Activated B cell treated with CpG ODN at 0.5 μM for 24 hours (primary cell): ENCODE data around the gene BNIP5. TPM values are rescaled to one million over a fixed set of nuclear protein-coding genes. Genes with fewer than 3 reads are reported as not detected.
A peak's percentile ranks its signal among the peaks of the same experiment; 100 is the strongest.

Experiments used
- ATAC-seq: fragments of 200-7000 bp; cut with Tn5 transposase; one replicate; pipeline ENCODE4 v1.10.0; 2021; ENCODE audit warnings: low read depth, mild to moderate bottlenecking, moderate library complexity
- CTCF ChIA-PET: fragments of 350-600 bp; sonication (Branson Sonifier 250); formaldehyde crosslinking; loops from one replicate; lab custom pipeline; 2021; ENCODE audit warnings: antibody characterized with exemption; lab: Charles Lee
- POLR2A ChIA-PET: fragments of 350-600 bp; sonication (Branson Sonifier 250); formaldehyde crosslinking; loops from one replicate; lab custom pipeline; 2021; ENCODE audit warnings: antibody characterized with exemption; lab: Charles Lee
- DNase-seq: peaks from one replicate; pipeline ENCODE4 v3.0.0; 2022
- H3K27ac Mint-ChIP-seq: one replicate; pipeline ENCODE4 v1.8.0; 2020; ENCODE audit warnings: mixed read lengths
- H3K27me3 Mint-ChIP-seq: one replicate; pipeline ENCODE4 v1.8.0; 2021; ENCODE audit warnings: mixed read lengths
- H3K36me3 Mint-ChIP-seq: one replicate; pipeline ENCODE4 v1.8.0; 2021; ENCODE audit warnings: low read depth, mixed read lengths
- H3K4me1 Mint-ChIP-seq: one replicate; pipeline ENCODE4 v1.8.0; 2021; ENCODE audit warnings: mixed read lengths
- H3K4me3 Mint-ChIP-seq: one replicate; pipeline ENCODE4 v1.8.0; 2020; ENCODE audit warnings: mild to moderate bottlenecking, mixed read lengths
- H3K9me3 Mint-ChIP-seq: one replicate; pipeline ENCODE4 v1.8.0; 2020; ENCODE audit warnings: mixed read lengths
- intact Hi-C: fragments of 100-400 bp; cut with micrococcal nuclease; formaldehyde crosslinking; loops from one replicate; pipeline ENCODE4 v1.15.1; 2024
- total RNA-seq: library from RNA; stranded (reverse); gene quantifications from 2 replicates; pipeline ENCODE4 v1.2.3, GENCODE V29; 2022
- TF ChIP-seq, protein P1 (sequence below): fragments of 200-600 bp; IDR thresholded peaks from one replicate; pipeline ENCODE4 v1.8.0; 2022; ENCODE audit warnings: antibody characterized with exemption, mild to moderate bottlenecking

Gene BNIP5
- total RNA-seq, 1 donor from 2014 or later, result 0.11 TPM

- Mint-ChIP-seq H3K27me3 (peaks cover 2% of the 10 kb centered on the region), H3K36me3 (no peaks in the 10 kb centered on the region), H3K4me1 (peaks cover 16% of the 10 kb centered on the region), H3K27ac (no peak overlapping the region), H3K9me3 (no peaks in the 10 kb centered on the region), H3K4me3 (no peak overlapping the region)
- POLR2A ChIA-PET, result no interaction called here
- CTCF ChIA-PET, result no interaction called here
- TF ChIP-seq, protein P1, sequence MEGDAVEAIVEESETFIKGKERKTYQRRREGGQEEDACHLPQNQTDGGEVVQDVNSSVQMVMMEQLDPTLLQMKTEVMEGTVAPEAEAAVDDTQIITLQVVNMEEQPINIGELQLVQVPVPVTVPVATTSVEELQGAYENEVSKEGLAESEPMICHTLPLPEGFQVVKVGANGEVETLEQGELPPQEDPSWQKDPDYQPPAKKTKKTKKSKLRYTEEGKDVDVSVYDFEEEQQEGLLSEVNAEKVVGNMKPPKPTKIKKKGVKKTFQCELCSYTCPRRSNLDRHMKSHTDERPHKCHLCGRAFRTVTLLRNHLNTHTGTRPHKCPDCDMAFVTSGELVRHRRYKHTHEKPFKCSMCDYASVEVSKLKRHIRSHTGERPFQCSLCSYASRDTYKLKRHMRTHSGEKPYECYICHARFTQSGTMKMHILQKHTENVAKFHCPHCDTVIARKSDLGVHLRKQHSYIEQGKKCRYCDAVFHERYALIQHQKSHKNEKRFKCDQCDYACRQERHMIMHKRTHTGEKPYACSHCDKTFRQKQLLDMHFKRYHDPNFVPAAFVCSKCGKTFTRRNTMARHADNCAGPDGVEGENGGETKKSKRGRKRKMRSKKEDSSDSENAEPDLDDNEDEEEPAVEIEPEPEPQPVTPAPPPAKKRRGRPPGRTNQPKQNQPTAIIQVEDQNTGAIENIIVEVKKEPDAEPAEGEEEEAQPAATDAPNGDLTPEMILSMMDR, result no peak
- ATAC-seq (no peak), DNase-seq (no peak)
- intact Hi-C loops, result no loop called here
Observed at GRCh38 chr6:36308514-36308913, 28.2 kb downstream of the BNIP5 start.

- H3K27ac Mint-ChIP-seq, result no peak overlapping the region
- H3K36me3 Mint-ChIP-seq, result no peaks in the 10 kb centered on the region
- peaks cover 11% of the 10 kb centered on the region for H3K27me3 Mint-ChIP-seq
- intact Hi-C loops, result no loop called here
- H3K4me1 Mint-ChIP-seq, result peaks cover 1% of the 10 kb centered on the region
- no peaks in the 10 kb centered on the region for H3K9me3 Mint-ChIP-seq
- ChIA-PET CTCF (interaction anchor here (1.2 to 7.1 kb wide), 3 partner anchors 10 to 55 kb away, joined by 3 to 91 read pairs (median 4); no protein-coding TSS in a partner anchor), POLR2A (no interaction called here)
- no peak overlapping the region for H3K4me3 Mint-ChIP-seq
- ATAC-seq (no peak), DNase-seq (no peak)
- TF ChIP-seq, protein P1, result no peak
Observed at GRCh38 chr6:36306375-36306774, 30.3 kb downstream of the BNIP5 start.

DNA sequence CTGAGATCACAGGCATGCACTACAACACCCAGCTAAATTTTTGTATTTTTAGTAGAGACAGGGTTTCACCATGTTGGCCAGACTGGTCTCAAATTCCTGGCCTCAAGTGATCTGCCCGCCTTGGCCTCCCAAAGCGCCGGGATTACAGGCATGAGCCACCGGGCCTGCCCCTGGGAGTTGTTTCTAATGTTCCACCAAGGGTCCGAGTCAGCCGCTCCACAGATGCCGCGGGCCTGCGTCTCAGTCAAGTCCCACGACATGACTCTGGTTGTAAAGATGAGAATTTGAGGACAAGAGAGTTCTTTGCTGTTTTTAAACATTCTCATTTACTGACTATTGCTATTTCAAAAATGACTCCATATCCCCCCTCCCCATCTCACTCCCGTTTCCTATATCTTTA lies 30.8 kb downstream of the BNIP5 start:
- DNase-seq (no peak), ATAC-seq (no peak)
- peaks cover 14% of the 10 kb centered on the region for H3K27me3 Mint-ChIP-seq
- H3K4me1 Mint-ChIP-seq, result peaks cover 1% of the 10 kb centered on the region
- no peaks in the 10 kb centered on the region for H3K36me3 Mint-ChIP-seq
- intact Hi-C loops, result no loop called here
- TF ChIP-seq, protein P1, result no peak
- no peak overlapping the region for H3K4me3 Mint-ChIP-seq
- no peak overlapping the region for H3K27ac Mint-ChIP-seq
- H3K9me3 Mint-ChIP-seq, result no peaks in the 10 kb centered on the region
- ChIA-PET POLR2A (no interaction called here), CTCF (interaction anchor here (1.2 to 7.1 kb wide), 3 partner anchors 9 to 56 kb away, joined by 3 to 91 read pairs (median 4); no protein-coding TSS in a partner anchor)

DNA sequence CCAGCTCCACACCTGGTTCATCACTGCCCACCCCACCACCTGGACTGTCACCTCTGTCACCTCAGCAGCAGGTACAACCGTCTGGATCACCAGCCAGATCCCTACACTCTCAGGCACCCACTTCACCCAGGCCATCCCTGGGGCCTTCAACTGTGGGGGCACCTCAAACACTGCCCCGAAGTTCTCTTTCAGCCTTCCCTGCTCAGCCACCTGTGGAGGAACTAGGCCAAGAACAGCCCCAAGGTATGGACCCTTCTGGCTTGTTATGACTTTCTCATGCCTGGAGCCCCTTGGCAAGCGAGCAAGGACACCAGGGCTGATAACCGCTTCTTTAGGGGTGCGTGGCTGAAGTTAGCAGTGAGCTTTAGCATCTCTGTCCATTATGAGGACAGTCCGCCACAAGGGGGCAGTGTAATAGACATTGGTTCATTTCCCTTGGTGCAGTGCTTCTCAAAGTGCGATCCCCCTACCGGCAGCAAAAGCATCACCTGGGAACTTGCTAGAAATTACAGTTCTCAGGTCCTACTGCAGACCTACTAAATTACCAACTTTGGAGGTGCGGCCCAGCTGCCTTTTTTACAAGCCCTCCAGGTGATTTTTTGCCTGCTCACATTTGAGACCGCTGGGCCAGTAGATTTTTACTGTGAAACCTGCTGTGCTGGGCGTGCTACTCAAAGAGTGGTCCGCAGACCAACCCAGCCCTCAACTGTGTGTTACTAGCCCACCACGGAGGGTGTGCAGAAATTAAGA lies 34.3 kb downstream of the BNIP5 start:
- Mint-ChIP-seq H3K27ac (no peak overlapping the region), H3K9me3 (no peaks in the 10 kb centered on the region), H3K27me3 (peaks cover 21% of the 10 kb centered on the region), H3K4me3 (no peak overlapping the region), H3K4me1 (peaks cover 1% of the 10 kb centered on the region), H3K36me3 (no peaks in the 10 kb centered on the region)
- ChIA-PET CTCF (interaction anchor here (0.6 to 7.1 kb wide), 14 partner anchors 9 to 275 kb away, joined by 3 to 91 read pairs (median 4); partner anchors contain the start of genes BNIP5 and MAPK14), POLR2A (interaction anchor here (1.0 kb wide), 1 partner anchor 56 kb away, joined by 3 read pairs; no protein-coding TSS in a partner anchor)
- TF ChIP-seq, protein P1, result peak; percentile 82
- peak; percentile 65 for DNase-seq
- ATAC-seq, result peak; percentile 99
- intact Hi-C loops, result loop anchor here (1.0 to 2.0 kb wide), 4 partner anchors 58 to 457 kb away; partner anchors contain the start of gene MAPK14

GRCh38 chr6:36301781-36302180 lies 34.9 kb downstream of the BNIP5 start:
- intact Hi-C loops, result loop anchor here (1.0 to 2.0 kb wide), 4 partner anchors 59 to 458 kb away; partner anchors contain the start of gene MAPK14
- Mint-ChIP-seq H3K27me3 (peaks cover 21% of the 10 kb centered on the region), H3K4me3 (no peak overlapping the region), H3K4me1 (peaks cover 1% of the 10 kb centered on the region), H3K36me3 (no peaks in the 10 kb centered on the region), H3K27ac (no peak overlapping the region), H3K9me3 (no peaks in the 10 kb centered on the region)
- DNase-seq (no peak), ATAC-seq (no peak)
- POLR2A ChIA-PET, result interaction anchor here (1.0 kb wide), 1 partner anchor 56 kb away, joined by 3 read pairs; no protein-coding TSS in a partner anchor
- TF ChIP-seq, protein P1, result no peak
- CTCF ChIA-PET, result interaction anchor here (0.6 to 7.1 kb wide), 14 partner anchors 8 to 274 kb away, joined by 3 to 91 read pairs (median 4); partner anchors contain the start of genes BNIP5 and MAPK14
